ENCODE data around the gene TNFRSF17.
"Not testable (repeated sequence)": the region's sequence is repeated elsewhere in the genome, so short reads cannot be mapped to it uniquely, and the experiment has no call there.

Gene TNFRSF17

GRCh38 chr16:11949527-11949926 lies 15.5 kb upstream of the TNFRSF17 start:
- no peak overlapping the region for H3K4me3 ChIP-seq (ENCODE audit: low read length)
- peak; percentile 55 for DNase-seq (ENCODE audit: low read depth)
- peak; percentile 58 for TF ChIP-seq CTCF (IDR thresholded peaks at IDR 0.05; ENCODE audit: insufficient read depth, low read depth, low read length, missing control alignments)

DNA sequence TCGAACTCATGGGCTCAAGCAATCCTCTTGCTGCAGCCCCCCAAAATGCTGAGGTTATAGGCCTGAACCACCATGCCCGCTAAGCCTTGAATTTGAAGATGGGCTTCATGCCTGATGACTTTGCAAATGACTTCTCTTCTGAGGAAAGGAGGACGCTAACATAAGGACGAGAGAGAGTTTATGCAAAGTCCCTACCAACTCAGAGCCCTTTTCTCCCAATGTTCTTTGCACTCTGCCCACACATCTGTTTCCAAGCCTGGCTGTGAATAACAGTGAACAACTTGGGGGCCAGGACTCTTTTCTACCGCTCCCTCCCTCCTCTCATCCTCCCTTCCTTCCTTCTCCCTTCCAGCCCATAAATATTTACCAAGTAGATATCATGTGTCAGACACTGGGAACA lies 14.6 kb upstream of the TNFRSF17 start:
- DNase-seq (ENCODE audit: low read depth): no peak
- no peak overlapping the region for H3K4me3 ChIP-seq (ENCODE audit: low read length)
- TF ChIP-seq CTCF (IDR thresholded peaks at IDR 0.05; ENCODE audit: insufficient read depth, low read depth, low read length, missing control alignments): no peak

DNA sequence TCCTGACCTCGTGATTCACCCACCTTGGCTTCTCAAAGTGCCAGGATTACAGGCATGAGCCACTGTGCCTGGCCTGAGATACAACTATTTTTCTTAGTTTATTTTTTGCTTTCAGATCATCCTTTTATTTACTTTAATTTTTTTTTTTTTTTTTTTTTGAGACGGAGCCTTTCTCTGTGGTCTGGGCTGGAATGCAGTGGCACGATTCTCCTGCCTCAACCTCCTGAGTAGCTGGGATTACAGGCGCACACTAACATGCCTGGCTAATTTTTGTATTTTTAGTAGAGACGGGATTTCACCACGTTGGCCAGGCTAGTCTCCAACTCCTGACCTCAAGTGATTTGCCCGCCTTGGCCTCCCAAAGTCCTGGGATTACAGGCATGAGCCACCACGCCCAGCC lies 11.4 kb upstream of the TNFRSF17 start:
- H3K4me3 ChIP-seq (ENCODE audit: low read length); DNase-seq (ENCODE audit: low read depth): not testable (repeated sequence)

- H3K4me3 ChIP-seq (ENCODE audit: low read length): no peak overlapping the region
- no peak for TF ChIP-seq CTCF (IDR thresholded peaks at IDR 0.05; ENCODE audit: insufficient read depth, low read depth, low read length, missing control alignments)
- peak; percentile 92 for DNase-seq (ENCODE audit: low read depth)
These were observed 9.3 kb upstream of the TNFRSF17 start for GRCh38 chr16:11955713-11956123.

- TF ChIP-seq CTCF (IDR thresholded peaks at IDR 0.05; ENCODE audit: insufficient read depth, low read depth, low read length, missing control alignments): no peak
- DNase-seq (ENCODE audit: low read depth): no peak
- no peak overlapping the region for H3K4me3 ChIP-seq (ENCODE audit: low read length)
These were observed 8.5 kb upstream of the TNFRSF17 start for GRCh38 chr16:11956558-11956957.

DNA sequence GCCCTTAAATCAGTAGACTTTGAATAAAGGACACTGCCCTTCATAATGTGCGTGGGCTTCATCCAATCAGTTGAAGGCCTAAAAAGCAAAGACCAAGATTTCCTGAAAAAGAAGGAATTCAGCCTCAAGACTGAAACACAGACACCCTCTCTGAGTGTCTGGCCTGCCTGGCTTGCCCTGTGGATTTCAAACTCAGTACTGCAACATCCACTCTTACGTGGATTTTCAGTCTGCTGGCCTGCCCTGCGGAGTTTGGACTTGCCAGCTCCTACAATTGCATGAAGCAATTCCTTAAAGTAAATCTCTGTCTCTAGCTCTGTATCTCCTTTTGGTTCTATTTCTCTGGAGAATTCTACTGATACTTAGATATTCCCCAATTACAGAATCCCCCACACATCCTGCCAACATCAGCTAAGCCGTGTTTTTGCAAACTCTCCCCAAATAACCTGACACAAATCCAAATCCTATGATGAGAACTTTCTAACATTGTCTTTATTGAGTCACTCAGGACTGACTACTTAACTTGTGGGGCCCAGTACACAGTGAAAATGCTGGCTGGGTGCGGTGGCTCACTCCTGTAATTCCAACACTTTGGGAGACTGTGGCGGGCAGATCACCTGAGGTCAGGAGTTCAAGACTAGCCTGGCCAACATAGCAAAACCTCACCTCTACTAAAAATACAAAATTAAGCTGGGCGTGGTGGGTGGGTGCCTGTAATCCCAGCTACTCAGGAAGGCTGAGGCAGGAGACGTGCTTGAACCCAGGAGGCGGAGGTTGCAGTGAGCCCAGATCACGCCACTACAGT lies 7.2 kb upstream of the TNFRSF17 start:
- no peak for DNase-seq (ENCODE audit: low read depth)
- TF ChIP-seq CTCF (IDR thresholded peaks at IDR 0.05; ENCODE audit: insufficient read depth, low read depth, low read length, missing control alignments): no peak
- no peak overlapping the region for H3K4me3 ChIP-seq (ENCODE audit: low read length)

GRCh38 chr16:11962457-11962856 lies 2.6 kb upstream of the TNFRSF17 start:
- not testable (repeated sequence) for DNase-seq (ENCODE audit: low read depth); H3K4me3 ChIP-seq (ENCODE audit: low read length)

DNA sequence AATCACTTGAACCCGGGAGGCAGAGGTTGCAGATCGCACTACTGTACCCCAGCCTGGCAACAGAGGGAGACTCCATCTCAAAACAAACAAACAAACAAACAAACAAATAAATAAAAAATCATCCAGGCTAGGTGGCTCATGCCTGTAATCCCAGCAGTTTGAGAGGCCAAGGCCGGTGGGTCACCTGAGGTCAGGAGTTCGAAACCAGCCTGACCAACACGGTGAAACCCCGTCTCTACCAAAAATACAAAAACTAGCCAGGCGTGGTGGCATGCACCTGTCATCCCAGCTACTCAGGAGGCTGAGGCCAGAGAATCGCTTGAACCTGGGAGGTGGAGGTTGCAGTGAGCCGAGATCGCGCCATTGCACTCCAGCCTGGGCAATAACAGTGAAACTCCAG lies 2.0 kb upstream of the TNFRSF17 start:
- not testable (repeated sequence) for DNase-seq (ENCODE audit: low read depth)

More for the DNA sequence above, 2.0 kb upstream of the TNFRSF17 start:
- H3K4me3 ChIP-seq (ENCODE audit: low read length): not testable (repeated sequence)

Measured in epithelial cell of esophagus (primary cell).